ENCODE data around the gene PRRG3.

PRRG3 gene

DNA sequence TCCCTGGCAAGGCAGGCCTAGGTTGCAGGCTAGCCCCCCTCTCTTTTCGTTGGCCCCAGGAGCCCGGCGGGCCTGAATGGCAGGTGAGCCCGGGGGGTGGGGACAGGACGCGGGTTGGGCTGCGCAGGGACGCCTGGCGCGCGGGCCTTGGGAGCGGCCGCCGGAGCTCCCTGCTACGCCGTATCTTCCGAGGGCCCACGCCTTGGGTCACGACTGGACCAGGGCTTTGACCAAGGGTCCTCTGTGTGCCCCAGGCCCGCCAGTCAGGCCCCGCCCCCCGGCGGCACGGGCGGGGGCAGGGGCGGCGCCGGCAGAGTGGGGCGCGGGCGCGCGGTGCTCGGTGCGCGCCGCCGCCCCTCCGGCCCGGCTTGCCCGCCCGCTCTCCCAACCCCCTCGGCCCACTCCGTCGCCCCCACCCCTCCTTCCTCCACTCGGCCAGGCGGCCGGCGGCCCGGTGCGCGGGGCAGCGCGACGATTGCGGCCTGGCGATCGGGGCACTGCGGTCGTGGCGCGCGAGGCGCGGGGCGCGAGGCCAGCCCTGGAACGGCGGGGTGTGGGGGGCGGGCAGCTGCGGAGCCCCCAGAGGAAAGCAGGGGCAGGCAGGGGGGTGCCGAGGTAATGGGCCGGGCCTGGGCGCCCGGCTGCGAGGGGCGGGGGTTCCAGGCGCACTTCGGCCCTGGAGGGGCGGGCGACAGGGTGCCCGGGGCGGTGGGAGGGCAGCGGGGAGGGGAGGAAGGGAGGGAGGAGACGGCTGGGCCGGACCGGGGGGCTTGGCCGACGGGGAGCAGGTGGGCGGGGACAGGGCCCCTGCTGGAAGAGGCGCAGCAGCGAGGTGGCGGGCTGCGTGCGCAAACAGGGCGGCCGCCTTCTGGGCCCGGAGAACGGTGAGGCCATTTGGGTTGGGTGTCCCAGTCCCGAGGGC is at the start of gene PRRG3:
TSS of gene PRRG3 (plus strand) at position 798 of the 922 bp plus-strand sequence. CDS start 3,357 bp downstream, outside the sequence.
- H3K79me2 ChIP-seq (ENCODE audit: insufficient read depth, low read length) = no peaks in the 10 kb centered on the region
- H3K9me2 ChIP-seq (ENCODE audit: low read depth, low read length) = no peaks in the 10 kb centered on the region
- H3F3A ChIP-seq (ENCODE audit: insufficient read depth, low read length) = no peaks in the 10 kb centered on the region
- no peak within 1 kb of the TSS for H3K4me2 ChIP-seq (ENCODE audit: low read length)
- H3K27ac ChIP-seq (ENCODE audit: low read depth, low read length, poor library complexity, severe bottlenecking) = no peak within 1 kb of the TSS
- no peak within 1 kb of the TSS for H3K9ac ChIP-seq (ENCODE audit: low read length)
- H3K9me3 ChIP-seq (ENCODE audit: low read length) = no peaks in the 10 kb centered on the region
- no peaks in the 10 kb centered on the region for H3K27me3 ChIP-seq (ENCODE audit: insufficient read depth, low read length)
- H4K20me1 ChIP-seq (ENCODE audit: insufficient read depth, low read length) = no peaks in the 10 kb centered on the region
- no peaks in the 10 kb centered on the region for H3K4me1 ChIP-seq (ENCODE audit: insufficient read depth, low read length, severe bottlenecking)
- TF ChIP-seq, protein P1, sequence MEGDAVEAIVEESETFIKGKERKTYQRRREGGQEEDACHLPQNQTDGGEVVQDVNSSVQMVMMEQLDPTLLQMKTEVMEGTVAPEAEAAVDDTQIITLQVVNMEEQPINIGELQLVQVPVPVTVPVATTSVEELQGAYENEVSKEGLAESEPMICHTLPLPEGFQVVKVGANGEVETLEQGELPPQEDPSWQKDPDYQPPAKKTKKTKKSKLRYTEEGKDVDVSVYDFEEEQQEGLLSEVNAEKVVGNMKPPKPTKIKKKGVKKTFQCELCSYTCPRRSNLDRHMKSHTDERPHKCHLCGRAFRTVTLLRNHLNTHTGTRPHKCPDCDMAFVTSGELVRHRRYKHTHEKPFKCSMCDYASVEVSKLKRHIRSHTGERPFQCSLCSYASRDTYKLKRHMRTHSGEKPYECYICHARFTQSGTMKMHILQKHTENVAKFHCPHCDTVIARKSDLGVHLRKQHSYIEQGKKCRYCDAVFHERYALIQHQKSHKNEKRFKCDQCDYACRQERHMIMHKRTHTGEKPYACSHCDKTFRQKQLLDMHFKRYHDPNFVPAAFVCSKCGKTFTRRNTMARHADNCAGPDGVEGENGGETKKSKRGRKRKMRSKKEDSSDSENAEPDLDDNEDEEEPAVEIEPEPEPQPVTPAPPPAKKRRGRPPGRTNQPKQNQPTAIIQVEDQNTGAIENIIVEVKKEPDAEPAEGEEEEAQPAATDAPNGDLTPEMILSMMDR (IDR thresholded peaks at IDR 0.05; ENCODE audit: low read length) = no peak
- no peak for TF ChIP-seq EZH2 (IDR thresholded peaks at IDR 0.05; ENCODE audit: borderline replicate concordance, low read length)
- H3K36me3 ChIP-seq (ENCODE audit: insufficient read depth, low read length) = no peaks in the 10 kb centered on the region
- no peak within 1 kb of the TSS for H2AFZ ChIP-seq (ENCODE audit: low read length)
- H3K4me3 ChIP-seq (ENCODE audit: low read depth, low read length, poor library complexity, severe bottlenecking) = no peak within 1 kb of the TSS

DNA sequence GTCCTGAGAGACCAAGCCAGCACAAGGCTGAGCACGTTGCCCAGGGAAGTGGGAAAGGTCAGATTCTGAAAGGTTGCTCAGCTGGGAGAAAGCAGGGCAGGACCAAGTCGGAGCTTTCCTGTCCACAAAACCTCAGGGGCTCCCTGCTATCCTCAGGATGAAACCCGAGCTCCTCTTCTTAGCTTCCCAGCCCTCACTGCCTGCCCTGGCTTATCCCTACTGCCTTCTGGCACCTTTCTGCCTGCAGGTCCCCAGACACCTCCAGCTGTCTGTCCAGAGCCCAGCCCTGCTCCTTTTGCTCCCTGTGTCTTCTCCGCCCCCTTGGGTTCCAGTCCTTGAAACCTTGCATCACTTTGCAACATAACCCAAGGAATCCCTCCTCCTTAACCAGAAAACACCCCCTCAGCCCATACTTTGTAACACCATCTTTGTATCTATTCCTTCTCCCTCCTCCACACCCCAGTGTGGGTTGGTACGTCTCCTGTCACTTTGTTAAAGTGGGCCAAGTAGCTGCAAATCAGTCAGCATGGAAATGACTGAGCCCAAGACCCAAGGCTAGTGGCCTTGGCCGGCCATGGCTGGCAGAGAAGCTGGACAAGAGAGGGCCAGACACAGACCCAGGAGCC is 20.0 kb upstream of the PRRG3 start:
- no peak for TF ChIP-seq EZH2 (IDR thresholded peaks at IDR 0.05; ENCODE audit: borderline replicate concordance, low read length)

DNA sequence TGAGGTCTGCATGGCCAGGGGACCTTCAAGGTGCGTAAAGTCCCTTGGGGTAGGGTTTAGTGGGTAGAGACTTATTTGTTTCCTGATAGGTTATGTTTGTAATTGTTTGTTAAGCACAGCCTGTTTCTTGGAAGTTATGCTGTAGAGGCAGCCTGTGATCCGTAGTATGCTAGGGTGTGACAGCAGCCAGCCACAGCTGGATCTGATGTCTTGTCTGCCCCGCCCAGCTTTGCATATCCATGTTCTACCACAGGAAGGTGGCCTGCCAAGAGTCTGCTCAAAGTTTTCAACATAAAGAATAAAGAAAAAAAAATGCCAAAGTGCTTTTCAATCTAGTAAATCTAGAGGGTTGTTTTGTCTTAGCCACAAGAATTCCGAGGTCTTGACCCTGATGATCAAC is 19.1 kb upstream of the PRRG3 start:
- Histone ChIP-seq H3K9me3 (ENCODE audit: low read length) (no peaks in the 10 kb centered on the region), H3K4me2 (ENCODE audit: low read length) (no peak overlapping the region), H3K4me3 (ENCODE audit: low read depth, low read length, poor library complexity, severe bottlenecking) (no peak overlapping the region), H3F3A (ENCODE audit: insufficient read depth, low read length) (no peaks in the 10 kb centered on the region), H3K9ac (ENCODE audit: low read length) (no peak overlapping the region), H3K36me3 (ENCODE audit: insufficient read depth, low read length) (no peaks in the 10 kb centered on the region), H3K9me2 (ENCODE audit: low read depth, low read length) (no peaks in the 10 kb centered on the region), H3K79me2 (ENCODE audit: insufficient read depth, low read length) (no peaks in the 10 kb centered on the region), H3K4me1 (ENCODE audit: insufficient read depth, low read length, severe bottlenecking) (no peaks in the 10 kb centered on the region), H3K27ac (ENCODE audit: low read depth, low read length, poor library complexity, severe bottlenecking) (no peak overlapping the region), H3K27me3 (ENCODE audit: insufficient read depth, low read length) (no peaks in the 10 kb centered on the region), H2AFZ (ENCODE audit: low read length) (no peak overlapping the region), H4K20me1 (ENCODE audit: insufficient read depth, low read length) (no peaks in the 10 kb centered on the region)
- TF ChIP-seq, protein P1 (IDR thresholded peaks at IDR 0.05; ENCODE audit: low read length) = no peak
- no peak for TF ChIP-seq EZH2 (IDR thresholded peaks at IDR 0.05; ENCODE audit: borderline replicate concordance, low read length)

More for the DNA sequence above, 20.0 kb upstream of the PRRG3 start:
- H3K27me3 ChIP-seq (ENCODE audit: insufficient read depth, low read length) = no peaks in the 10 kb centered on the region
- H3K4me3 ChIP-seq (ENCODE audit: low read depth, low read length, poor library complexity, severe bottlenecking) = no peak overlapping the region
- H3K9me2 ChIP-seq (ENCODE audit: low read depth, low read length) = no peaks in the 10 kb centered on the region
- H3K4me2 ChIP-seq (ENCODE audit: low read length) = no peak overlapping the region
- no peaks in the 10 kb centered on the region for H3K36me3 ChIP-seq (ENCODE audit: insufficient read depth, low read length)
- no peaks in the 10 kb centered on the region for H4K20me1 ChIP-seq (ENCODE audit: insufficient read depth, low read length)
- H3K9ac ChIP-seq (ENCODE audit: low read length) = no peak overlapping the region
- no peaks in the 10 kb centered on the region for H3K4me1 ChIP-seq (ENCODE audit: insufficient read depth, low read length, severe bottlenecking)
- H3K79me2 ChIP-seq (ENCODE audit: insufficient read depth, low read length) = no peaks in the 10 kb centered on the region
- no peak overlapping the region for H3K27ac ChIP-seq (ENCODE audit: low read depth, low read length, poor library complexity, severe bottlenecking)
- H2AFZ ChIP-seq (ENCODE audit: low read length) = no peak overlapping the region
- H3K9me3 ChIP-seq (ENCODE audit: low read length) = no peaks in the 10 kb centered on the region
- no peaks in the 10 kb centered on the region for H3F3A ChIP-seq (ENCODE audit: insufficient read depth, low read length)
